ENCODE measurements around the gene RBFOX2. TPM values are rescaled to one million over a fixed set of nuclear protein-coding genes. Genes with fewer than 3 reads are reported as not detected.

Gene RBFOX2
- total RNA-seq, 4 donors from 2014 or later = 46.6 to 82.7 (median 62.1) TPM

DNA sequence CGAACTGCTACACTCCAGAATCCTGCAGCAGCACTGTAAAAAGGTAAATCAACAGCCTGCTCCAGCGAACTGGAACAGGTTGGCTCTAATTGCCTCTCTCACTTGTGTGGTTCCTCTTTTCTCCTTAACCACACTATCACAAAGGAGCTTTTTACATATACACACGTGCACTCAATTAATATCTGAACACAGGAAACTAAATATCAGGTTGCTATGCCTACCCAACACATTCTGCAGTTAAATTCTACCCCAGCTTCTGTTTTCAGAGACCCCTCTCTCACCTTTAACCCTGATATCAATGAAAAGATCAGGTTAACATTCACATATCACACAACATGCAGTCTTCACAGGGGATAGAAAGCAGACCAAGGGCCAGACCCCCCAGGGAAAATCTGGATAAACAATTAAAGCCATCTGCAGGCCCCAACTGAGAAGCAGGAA lies 11.0 kb downstream of the RBFOX2 start:
- no peak overlapping the region for H3K27ac ChIP-seq
- WGBS = 56% methylated on average over 3 of the region's 3 CpGs
- TF ChIP-seq POLR2AphosphoS5 (IDR thresholded peaks at IDR 0.05) (no peak), EP300 (IDR thresholded peaks at IDR 0.05) (no peak), POLR2A (IDR thresholded peaks at IDR 0.05) (no peak)
- TF ChIP-seq, protein P1, sequence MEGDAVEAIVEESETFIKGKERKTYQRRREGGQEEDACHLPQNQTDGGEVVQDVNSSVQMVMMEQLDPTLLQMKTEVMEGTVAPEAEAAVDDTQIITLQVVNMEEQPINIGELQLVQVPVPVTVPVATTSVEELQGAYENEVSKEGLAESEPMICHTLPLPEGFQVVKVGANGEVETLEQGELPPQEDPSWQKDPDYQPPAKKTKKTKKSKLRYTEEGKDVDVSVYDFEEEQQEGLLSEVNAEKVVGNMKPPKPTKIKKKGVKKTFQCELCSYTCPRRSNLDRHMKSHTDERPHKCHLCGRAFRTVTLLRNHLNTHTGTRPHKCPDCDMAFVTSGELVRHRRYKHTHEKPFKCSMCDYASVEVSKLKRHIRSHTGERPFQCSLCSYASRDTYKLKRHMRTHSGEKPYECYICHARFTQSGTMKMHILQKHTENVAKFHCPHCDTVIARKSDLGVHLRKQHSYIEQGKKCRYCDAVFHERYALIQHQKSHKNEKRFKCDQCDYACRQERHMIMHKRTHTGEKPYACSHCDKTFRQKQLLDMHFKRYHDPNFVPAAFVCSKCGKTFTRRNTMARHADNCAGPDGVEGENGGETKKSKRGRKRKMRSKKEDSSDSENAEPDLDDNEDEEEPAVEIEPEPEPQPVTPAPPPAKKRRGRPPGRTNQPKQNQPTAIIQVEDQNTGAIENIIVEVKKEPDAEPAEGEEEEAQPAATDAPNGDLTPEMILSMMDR (IDR thresholded peaks at IDR 0.05) = no peak
- H3K4me1 ChIP-seq = peaks cover 55% of the 10 kb centered on the region
- no peaks in the 10 kb centered on the region for H3K36me3 ChIP-seq
- H3K9me3 ChIP-seq = no peaks in the 10 kb centered on the region
- H3K27me3 ChIP-seq = no peaks in the 10 kb centered on the region
- DNase-seq (ENCODE audit: low spot score in 2 of 2) = no peak
- H3K4me3 ChIP-seq = no peak overlapping the region

DNA sequence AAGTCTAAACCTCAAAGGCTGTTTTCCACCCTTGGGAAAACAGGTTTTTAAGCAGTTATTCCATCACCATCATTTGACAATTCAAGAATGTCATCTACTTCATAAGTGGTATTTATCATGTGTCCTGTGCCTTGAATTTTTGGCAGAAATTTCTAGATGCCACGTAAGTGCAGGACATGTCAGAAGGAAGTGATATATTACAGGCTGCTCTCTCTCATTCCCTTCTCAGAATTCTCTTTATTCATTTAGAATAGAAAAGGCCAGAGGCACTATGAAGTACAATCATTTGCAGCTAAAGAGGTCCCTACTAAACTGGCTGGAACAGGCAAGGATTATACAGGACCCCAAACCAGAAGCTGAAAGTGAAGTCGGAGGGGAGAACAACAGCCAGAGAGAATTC lies 11.9 kb downstream of the RBFOX2 start:
- no peak for DNase-seq (ENCODE audit: low spot score in 2 of 2)
- H3K9me3 ChIP-seq = no peaks in the 10 kb centered on the region
- peak overlapping the region; percentile 2 for H3K27ac ChIP-seq
- H3K27me3 ChIP-seq = no peaks in the 10 kb centered on the region
- no peaks in the 10 kb centered on the region for H3K36me3 ChIP-seq
- H3K4me3 ChIP-seq = no peak overlapping the region
- TF ChIP-seq, protein P1 (IDR thresholded peaks at IDR 0.05) = no peak
- TF ChIP-seq POLR2A (IDR thresholded peaks at IDR 0.05) = no peak
- no peak for TF ChIP-seq POLR2AphosphoS5 (IDR thresholded peaks at IDR 0.05)
- no peak for TF ChIP-seq EP300 (IDR thresholded peaks at IDR 0.05)
- 25% methylated on average over 2 of the region's 2 CpGs for WGBS
- H3K4me1 ChIP-seq = peaks cover 48% of the 10 kb centered on the region

DNA sequence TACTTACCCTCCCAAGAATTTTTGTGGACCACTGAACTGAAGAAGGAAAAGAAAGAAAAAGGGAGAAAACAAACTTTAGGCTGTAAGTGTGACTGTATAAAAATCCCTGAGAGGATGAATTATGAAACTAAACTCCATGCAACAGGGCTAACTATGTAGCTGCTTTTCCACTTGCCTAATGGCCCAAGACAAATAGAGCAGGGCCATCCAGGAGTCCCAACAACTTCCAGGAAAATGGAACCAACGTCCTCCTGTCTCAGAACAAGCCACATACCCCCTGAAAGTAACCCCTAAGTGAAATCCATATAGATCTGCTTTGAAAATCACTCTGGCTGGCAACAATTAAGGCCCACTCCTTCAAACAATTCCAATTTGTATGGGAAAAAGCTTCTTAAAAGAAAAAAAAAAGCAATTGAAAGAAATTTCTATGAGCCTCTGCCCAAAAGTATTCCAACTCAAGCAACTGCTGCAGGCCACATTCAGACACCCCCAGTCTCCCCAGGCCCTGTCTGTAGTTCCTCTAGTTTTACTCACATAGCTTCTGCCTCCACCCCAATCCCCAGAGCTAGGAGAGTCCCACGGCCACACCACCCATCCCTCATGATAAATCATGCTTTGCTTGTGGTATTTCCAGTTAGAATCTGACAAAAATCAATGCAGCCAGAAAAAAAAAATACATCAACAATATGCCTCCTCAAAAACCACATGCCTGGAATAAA lies 12.7 kb downstream of the RBFOX2 start:
- DNase-seq (ENCODE audit: low spot score in 2 of 2) = no peak
- no peaks in the 10 kb centered on the region for H3K27me3 ChIP-seq
- TF ChIP-seq POLR2A (IDR thresholded peaks at IDR 0.05) (no peak), POLR2AphosphoS5 (IDR thresholded peaks at IDR 0.05) (no peak), EP300 (IDR thresholded peaks at IDR 0.05) (no peak)
- TF ChIP-seq, protein P1 (IDR thresholded peaks at IDR 0.05) = no peak
- H3K4me3 ChIP-seq = no peak overlapping the region
- no peaks in the 10 kb centered on the region for H3K36me3 ChIP-seq
- H3K9me3 ChIP-seq = no peaks in the 10 kb centered on the region
- H3K4me1 ChIP-seq = peaks cover 45% of the 10 kb centered on the region
- H3K27ac ChIP-seq = peak overlapping the region; percentile 2
- WGBS = 47% methylated on average over 2 of the region's 2 CpGs

DNA sequence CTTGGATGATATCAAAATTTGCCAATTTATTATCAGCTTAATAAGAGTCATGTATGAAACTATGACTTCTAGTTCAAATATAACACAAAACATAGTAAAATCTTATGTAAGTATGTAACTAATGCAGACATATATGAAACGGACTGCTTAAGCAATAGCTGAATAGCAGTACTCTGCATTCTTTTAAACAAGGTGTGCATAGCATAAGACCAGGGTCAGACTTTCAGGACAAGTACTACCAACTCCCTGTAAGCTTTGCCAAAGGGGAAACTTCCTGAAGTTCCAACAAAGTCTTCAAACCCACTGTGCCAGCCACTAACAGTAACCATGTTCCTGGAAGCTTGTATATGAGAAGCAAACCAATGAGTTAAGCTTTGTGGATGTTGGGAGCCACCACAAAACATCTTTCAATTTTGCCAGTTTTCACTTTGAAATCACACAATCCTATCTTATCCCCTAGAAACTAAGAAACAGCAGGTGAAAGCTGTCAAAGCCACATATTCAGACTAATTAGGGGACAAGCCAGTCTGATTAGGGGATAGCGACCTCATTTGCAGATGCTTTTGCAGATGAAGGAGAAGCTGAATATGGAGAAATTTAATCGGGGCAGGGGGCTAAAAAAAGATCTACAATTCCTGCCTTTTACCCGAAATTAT lies 13.3 kb downstream of the RBFOX2 start:
- Histone ChIP-seq H3K4me3 (no peak overlapping the region), H3K36me3 (no peaks in the 10 kb centered on the region), H3K27me3 (no peaks in the 10 kb centered on the region), H3K9me3 (no peaks in the 10 kb centered on the region), H3K4me1 (peaks cover 47% of the 10 kb centered on the region), H3K27ac (no peak overlapping the region)
- DNase-seq (ENCODE audit: low spot score in 2 of 2) = no peak
- 67% methylated on average over 4 of the region's 4 CpGs for WGBS
- TF ChIP-seq EP300 (IDR thresholded peaks at IDR 0.05) (no peak), POLR2A (IDR thresholded peaks at IDR 0.05) (no peak), POLR2AphosphoS5 (IDR thresholded peaks at IDR 0.05) (no peak)
- TF ChIP-seq, protein P1 (IDR thresholded peaks at IDR 0.05) = no peak

GRCh38 chr22:36014546-36015074 lies 14.0 kb downstream of the RBFOX2 start:
- 79% methylated on average over 4 of the region's 4 CpGs for WGBS
- peaks cover 53% of the 10 kb centered on the region for H3K4me1 ChIP-seq

More at GRCh38 chr22:36014546-36015074, 14.0 kb downstream of the RBFOX2 start:
- Histone ChIP-seq H3K4me3 (no peak overlapping the region), H3K36me3 (no peaks in the 10 kb centered on the region), H3K27me3 (no peaks in the 10 kb centered on the region), H3K9me3 (no peaks in the 10 kb centered on the region), H3K27ac (no peak overlapping the region)
- DNase-seq (ENCODE audit: low spot score in 2 of 2) = no peak
- TF ChIP-seq EP300 (IDR thresholded peaks at IDR 0.05) = no peak
- TF ChIP-seq, protein P1 (IDR thresholded peaks at IDR 0.05) = no peak
- TF ChIP-seq POLR2AphosphoS5 (IDR thresholded peaks at IDR 0.05) = no peak
- no peak for TF ChIP-seq POLR2A (IDR thresholded peaks at IDR 0.05)
